HEK293T (cell line): ENCODE measurements around the gene CREM.

Experiments used
- FOXK2 ChIP-seq: fragments of 450-650 bp; IDR thresholded peaks from 2 replicates; pipeline ENCODE4 v1.6.1; 2016; ENCODE audit warnings: mild to moderate bottlenecking
- FOXM1 ChIP-seq: fragments of 450-650 bp; IDR thresholded peaks from 2 replicates; pipeline ENCODE4 v1.6.1; 2017; ENCODE audit warnings: mild to moderate bottlenecking, borderline replicate concordance
- TARDBP ChIP-seq: fragments of 450-650 bp; IDR thresholded peaks from 2 replicates; pipeline ENCODE4 v1.6.1; 2016
- TF ChIP-seq, protein P1 (sequence below): fragments of 450-650 bp; IDR thresholded peaks from 2 replicates; pipeline ENCODE4 v1.6.1; 2016

DNA sequence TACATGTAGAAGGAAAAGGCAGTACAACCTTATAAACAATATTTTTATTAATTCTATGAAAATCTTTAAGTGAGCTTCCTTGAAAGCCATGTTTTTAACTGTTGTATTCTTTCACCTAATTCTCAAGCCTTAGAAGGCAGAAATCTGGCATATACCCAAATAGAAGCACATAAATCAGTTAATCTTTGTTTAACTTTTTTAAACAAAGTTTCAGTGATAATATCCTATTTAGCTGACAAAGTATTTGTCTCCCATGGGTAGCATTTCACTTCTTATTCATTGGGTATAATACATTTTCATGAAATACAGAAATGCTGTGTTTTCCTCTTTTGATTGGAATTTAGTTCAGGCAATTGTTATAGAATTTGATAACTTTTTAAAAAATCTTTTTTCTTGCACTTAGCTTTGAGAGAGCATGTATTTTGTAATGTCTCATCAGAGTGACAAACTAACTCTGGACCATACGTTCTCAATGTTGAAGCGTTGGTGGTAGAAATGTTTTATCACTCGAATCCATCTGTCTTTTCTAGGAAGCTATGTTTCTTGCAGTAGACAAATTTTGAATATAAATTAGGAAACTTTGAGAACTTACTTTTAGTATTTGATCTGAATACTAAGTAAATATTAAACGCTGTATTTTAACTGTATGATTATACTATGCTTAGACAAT lies 78.1 kb downstream of the CREM start:
- TF ChIP-seq TARDBP: no peak
- TF ChIP-seq, protein P1, sequence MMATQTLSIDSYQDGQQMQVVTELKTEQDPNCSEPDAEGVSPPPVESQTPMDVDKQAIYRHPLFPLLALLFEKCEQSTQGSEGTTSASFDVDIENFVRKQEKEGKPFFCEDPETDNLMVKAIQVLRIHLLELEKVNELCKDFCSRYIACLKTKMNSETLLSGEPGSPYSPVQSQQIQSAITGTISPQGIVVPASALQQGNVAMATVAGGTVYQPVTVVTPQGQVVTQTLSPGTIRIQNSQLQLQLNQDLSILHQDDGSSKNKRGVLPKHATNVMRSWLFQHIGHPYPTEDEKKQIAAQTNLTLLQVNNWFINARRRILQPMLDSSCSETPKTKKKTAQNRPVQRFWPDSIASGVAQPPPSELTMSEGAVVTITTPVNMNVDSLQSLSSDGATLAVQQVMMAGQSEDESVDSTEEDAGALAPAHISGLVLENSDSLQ: no peak
- TF ChIP-seq FOXM1: no peak
- TF ChIP-seq FOXK2: no peak
